GM23338 (cell line): ENCODE measurements around the gene ARID1B.

Experiments used
- CREB1 ChIP-seq: fragments of 250-450 bp; sonication (Bioruptor Pico); IDR thresholded peaks from 2 replicates; pipeline ENCODE4 v1.5.0; 2020; ENCODE audit warnings: low read depth, mild to moderate bottlenecking, moderate library complexity
- EZH2 ChIP-seq: fragments of 200-600 bp; sonication (generic); IDR thresholded peaks from one replicate; pipeline ENCODE4 v1.8.0; 2017; ENCODE audit warnings: antibody characterized with exemption, mild to moderate bottlenecking, low read depth; ENCODE audit not compliant: unreplicated experiment
- EZH2phosphoT487 ChIP-seq: fragments of 200-600 bp; sonication (generic); IDR thresholded peaks from one replicate; pipeline ENCODE4 v1.8.1; 2018; ENCODE audit warnings: antibody characterized with exemption; ENCODE audit not compliant: unreplicated experiment
- JUNB ChIP-seq: IDR thresholded peaks from one replicate; pipeline ENCODE4 v1.6.1; 2016; ENCODE audit warnings: antibody characterized with exemption; ENCODE audit not compliant: unreplicated experiment
- NANOG ChIP-seq: IDR thresholded peaks from 2 replicates; pipeline ENCODE4 v1.6.1; 2016; ENCODE audit warnings: antibody characterized with exemption, borderline replicate concordance
- POLR2AphosphoS5 ChIP-seq: IDR thresholded peaks from 2 replicates; pipeline ENCODE4 v1.6.1; 2016; ENCODE audit warnings: antibody characterized with exemption, low read depth
- STAT1 ChIP-seq: IDR thresholded peaks from one replicate; pipeline ENCODE4 v1.6.1; 2016; ENCODE audit warnings: antibody characterized with exemption; ENCODE audit not compliant: unreplicated experiment
- ZNF114 ChIP-seq: fragments of 250-450 bp; sonication (Bioruptor Pico); IDR thresholded peaks from 2 replicates; pipeline ENCODE4 v1.5.0; 2020; ENCODE audit warnings: mild to moderate bottlenecking, moderate library complexity
- ZNF331 ChIP-seq: fragments of 250-450 bp; sonication (Bioruptor Pico); IDR thresholded peaks from 2 replicates; pipeline ENCODE4 v1.5.0; 2020; ENCODE audit warnings: low read depth, mild to moderate bottlenecking, moderate library complexity
- TF ChIP-seq, protein P1 (sequence below), 2 experiments: fragments of 200-600 bp in 1 of 2; sonication (generic) in 1 of 2; conservative IDR thresholded peaks; 2 replicates each; pipeline versions ENCODE4 v1.5.1 to v1.6.1; 2016 to 2017; ENCODE audit warnings: antibody characterized with exemption in 2 of 2, low read depth in 2 of 2, mild to moderate bottlenecking in 2 of 2, moderate library complexity in 1 of 2
- TF ChIP-seq, protein P2 (sequence below): IDR thresholded peaks from one replicate; pipeline ENCODE4 v1.6.1; 2018; ENCODE audit warnings: antibody characterized with exemption; ENCODE audit not compliant: unreplicated experiment
- TF ChIP-seq, protein P3 (sequence below): IDR thresholded peaks from 2 replicates; pipeline ENCODE4 v1.6.1; 2016; ENCODE audit warnings: antibody characterized with exemption

DNA sequence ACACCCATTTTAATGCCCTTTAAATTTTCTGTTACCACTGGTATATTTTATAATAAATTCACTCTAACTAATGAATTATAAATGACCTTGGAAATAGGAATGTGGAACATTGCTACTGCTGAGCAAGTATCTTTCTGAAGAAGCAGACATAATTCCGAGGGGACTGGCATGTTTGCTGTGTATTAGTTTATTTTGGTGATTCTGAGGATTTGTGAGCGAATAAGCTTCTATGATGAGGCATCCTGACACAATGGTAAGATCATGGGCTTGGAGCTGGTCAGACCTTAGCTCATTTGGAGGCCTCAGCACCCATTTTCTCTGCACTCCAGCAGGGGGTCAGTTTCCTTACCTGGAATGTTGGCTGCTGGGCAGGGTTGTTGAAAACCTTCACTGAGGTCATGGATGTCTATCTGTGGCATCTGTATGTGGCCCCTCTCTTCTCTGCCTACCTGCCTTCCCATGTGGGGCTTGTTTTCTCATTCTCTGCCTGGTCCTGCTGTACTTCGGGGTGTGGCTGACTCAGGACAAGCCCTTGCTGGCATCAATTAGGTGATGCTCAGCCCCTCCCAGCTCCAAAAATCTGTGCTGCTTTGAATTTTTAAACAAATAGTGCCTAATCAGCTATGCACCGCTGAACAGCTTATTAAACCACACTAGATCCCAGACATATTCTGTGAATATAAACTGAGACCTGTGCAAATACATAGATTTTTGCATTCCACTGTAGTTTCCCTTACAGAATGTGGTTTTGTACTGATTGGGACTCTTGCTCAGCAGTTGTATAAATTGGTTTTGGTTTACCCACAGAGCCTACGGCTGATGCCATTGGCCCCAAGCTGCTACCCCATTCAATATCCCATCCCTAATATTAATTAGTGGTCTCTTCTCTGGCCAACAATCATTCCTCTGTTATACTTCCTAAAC lies 10.7 kb downstream of the ARID1B start:
- TF ChIP-seq, protein P1, sequence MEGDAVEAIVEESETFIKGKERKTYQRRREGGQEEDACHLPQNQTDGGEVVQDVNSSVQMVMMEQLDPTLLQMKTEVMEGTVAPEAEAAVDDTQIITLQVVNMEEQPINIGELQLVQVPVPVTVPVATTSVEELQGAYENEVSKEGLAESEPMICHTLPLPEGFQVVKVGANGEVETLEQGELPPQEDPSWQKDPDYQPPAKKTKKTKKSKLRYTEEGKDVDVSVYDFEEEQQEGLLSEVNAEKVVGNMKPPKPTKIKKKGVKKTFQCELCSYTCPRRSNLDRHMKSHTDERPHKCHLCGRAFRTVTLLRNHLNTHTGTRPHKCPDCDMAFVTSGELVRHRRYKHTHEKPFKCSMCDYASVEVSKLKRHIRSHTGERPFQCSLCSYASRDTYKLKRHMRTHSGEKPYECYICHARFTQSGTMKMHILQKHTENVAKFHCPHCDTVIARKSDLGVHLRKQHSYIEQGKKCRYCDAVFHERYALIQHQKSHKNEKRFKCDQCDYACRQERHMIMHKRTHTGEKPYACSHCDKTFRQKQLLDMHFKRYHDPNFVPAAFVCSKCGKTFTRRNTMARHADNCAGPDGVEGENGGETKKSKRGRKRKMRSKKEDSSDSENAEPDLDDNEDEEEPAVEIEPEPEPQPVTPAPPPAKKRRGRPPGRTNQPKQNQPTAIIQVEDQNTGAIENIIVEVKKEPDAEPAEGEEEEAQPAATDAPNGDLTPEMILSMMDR (conservative IDR thresholded peaks at IDR 0.05; ENCODE audit: low read depth in 2 of 2): no peak
- TF ChIP-seq JUNB (no peak), EZH2 (no peak), POLR2AphosphoS5 (no peak), EZH2phosphoT487 (no peak), CREB1 (CRISPR knock-in tag) (no peak), ZNF331 (no peak), STAT1 (no peak), NANOG (no peak), ZNF114 (no peak)
- TF ChIP-seq, protein P2, sequence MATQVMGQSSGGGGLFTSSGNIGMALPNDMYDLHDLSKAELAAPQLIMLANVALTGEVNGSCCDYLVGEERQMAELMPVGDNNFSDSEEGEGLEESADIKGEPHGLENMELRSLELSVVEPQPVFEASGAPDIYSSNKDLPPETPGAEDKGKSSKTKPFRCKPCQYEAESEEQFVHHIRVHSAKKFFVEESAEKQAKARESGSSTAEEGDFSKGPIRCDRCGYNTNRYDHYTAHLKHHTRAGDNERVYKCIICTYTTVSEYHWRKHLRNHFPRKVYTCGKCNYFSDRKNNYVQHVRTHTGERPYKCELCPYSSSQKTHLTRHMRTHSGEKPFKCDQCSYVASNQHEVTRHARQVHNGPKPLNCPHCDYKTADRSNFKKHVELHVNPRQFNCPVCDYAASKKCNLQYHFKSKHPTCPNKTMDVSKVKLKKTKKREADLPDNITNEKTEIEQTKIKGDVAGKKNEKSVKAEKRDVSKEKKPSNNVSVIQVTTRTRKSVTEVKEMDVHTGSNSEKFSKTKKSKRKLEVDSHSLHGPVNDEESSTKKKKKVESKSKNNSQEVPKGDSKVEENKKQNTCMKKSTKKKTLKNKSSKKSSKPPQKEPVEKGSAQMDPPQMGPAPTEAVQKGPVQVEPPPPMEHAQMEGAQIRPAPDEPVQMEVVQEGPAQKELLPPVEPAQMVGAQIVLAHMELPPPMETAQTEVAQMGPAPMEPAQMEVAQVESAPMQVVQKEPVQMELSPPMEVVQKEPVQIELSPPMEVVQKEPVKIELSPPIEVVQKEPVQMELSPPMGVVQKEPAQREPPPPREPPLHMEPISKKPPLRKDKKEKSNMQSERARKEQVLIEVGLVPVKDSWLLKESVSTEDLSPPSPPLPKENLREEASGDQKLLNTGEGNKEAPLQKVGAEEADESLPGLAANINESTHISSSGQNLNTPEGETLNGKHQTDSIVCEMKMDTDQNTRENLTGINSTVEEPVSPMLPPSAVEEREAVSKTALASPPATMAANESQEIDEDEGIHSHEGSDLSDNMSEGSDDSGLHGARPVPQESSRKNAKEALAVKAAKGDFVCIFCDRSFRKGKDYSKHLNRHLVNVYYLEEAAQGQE: no peak
- TF ChIP-seq, protein P3, sequence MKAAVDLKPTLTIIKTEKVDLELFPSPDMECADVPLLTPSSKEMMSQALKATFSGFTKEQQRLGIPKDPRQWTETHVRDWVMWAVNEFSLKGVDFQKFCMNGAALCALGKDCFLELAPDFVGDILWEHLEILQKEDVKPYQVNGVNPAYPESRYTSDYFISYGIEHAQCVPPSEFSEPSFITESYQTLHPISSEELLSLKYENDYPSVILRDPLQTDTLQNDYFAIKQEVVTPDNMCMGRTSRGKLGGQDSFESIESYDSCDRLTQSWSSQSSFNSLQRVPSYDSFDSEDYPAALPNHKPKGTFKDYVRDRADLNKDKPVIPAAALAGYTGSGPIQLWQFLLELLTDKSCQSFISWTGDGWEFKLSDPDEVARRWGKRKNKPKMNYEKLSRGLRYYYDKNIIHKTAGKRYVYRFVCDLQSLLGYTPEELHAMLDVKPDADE: no peak
